ENCODE results near the gene WDR70. TPM values are rescaled to one million over a fixed set of nuclear protein-coding genes. Genes with fewer than 3 reads are reported as not detected.

Gene WDR70
- total RNA-seq, 1 experiment from 2014 or later, result 40.2 TPM

DNA sequence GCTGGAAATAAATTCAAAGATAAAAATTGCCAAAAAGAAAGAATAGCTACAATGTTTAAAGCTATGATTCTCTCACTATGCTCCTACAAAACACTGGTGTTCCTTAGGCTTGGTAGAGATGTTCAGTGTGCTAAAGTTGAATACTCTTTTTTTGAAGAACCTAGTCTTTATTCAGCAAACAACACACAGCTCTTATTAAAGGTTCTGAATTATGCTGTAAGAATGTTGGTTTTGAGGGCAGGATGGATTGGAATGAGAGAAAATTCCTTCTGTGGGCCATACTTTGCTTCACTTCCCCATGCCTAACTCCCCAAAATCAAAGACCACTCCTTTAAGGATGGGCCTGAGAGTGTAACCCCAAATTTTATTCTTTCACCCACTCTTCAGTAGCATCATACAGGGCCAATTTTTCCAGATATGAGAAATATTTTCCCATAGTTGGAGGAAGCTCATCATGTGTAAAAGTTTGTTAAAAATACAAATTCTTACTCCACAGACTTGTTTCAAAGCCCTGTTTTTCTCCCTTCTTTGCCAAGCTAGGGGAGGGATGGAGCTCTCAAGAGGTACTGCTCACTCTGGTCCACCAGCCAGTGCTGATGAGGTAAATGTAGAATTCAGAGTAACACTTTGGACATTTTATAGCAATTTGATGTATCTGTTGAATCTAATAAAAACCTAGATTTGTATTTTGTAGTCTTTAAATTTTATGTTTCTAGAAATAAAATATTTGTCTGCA, 361.4 kb downstream of the WDR70 start:
- CTCF ChIA-PET, result no interaction called here
- intact Hi-C loops (cut with micrococcal nuclease; ENCODE audit: unreplicated experiment), result no loop called here
- no TSS peak for BruUV-seq (replicated peaks)
- TF ChIP-seq, protein P1, sequence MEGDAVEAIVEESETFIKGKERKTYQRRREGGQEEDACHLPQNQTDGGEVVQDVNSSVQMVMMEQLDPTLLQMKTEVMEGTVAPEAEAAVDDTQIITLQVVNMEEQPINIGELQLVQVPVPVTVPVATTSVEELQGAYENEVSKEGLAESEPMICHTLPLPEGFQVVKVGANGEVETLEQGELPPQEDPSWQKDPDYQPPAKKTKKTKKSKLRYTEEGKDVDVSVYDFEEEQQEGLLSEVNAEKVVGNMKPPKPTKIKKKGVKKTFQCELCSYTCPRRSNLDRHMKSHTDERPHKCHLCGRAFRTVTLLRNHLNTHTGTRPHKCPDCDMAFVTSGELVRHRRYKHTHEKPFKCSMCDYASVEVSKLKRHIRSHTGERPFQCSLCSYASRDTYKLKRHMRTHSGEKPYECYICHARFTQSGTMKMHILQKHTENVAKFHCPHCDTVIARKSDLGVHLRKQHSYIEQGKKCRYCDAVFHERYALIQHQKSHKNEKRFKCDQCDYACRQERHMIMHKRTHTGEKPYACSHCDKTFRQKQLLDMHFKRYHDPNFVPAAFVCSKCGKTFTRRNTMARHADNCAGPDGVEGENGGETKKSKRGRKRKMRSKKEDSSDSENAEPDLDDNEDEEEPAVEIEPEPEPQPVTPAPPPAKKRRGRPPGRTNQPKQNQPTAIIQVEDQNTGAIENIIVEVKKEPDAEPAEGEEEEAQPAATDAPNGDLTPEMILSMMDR (IDR thresholded peaks at IDR 0.05; ENCODE audit: insufficient read depth in 1 of 2, low read depth in 1 of 2, low read length in 1 of 2, severe bottlenecking in 1 of 2, unreplicated experiment in 1 of 2), result no peak
- Mint-ChIP-seq H3K9me3 (ENCODE audit: unreplicated experiment) (peaks cover 18% of the 10 kb centered on the region), H3K4me3 (ENCODE audit: unreplicated experiment) (no peak overlapping the region), H3K27ac (ENCODE audit: unreplicated experiment) (no peak overlapping the region), H3K4me1 (ENCODE audit: low read depth, unreplicated experiment) (peaks cover 6% of the 10 kb centered on the region), H3K36me3 (ENCODE audit: insufficient read depth, unreplicated experiment) (peaks cover 11% of the 10 kb centered on the region), H3K27me3 (ENCODE audit: insufficient read depth, unreplicated experiment) (no peaks in the 10 kb centered on the region)
- no peaks in the 10 kb centered on the region for H3K4me1 ChIP-seq
- H3K27me3 ChIP-seq (replicated peaks; ENCODE audit: control insufficient read depth, insufficient read depth, low read length), result no peaks in the 10 kb centered on the region
- H3K4me3 ChIP-seq (ENCODE audit: low read depth, low read length), result no peak overlapping the region
- DNase-seq, result no peak
- H3K36me3 ChIP-seq (ENCODE audit: control insufficient read depth, insufficient read depth, low read length), result no peaks in the 10 kb centered on the region; the same call in 1 of the 2 replicates
- POLR2A ChIA-PET, result no interaction called here
- no peaks in the 10 kb centered on the region for H3K9me3 ChIP-seq

DNA sequence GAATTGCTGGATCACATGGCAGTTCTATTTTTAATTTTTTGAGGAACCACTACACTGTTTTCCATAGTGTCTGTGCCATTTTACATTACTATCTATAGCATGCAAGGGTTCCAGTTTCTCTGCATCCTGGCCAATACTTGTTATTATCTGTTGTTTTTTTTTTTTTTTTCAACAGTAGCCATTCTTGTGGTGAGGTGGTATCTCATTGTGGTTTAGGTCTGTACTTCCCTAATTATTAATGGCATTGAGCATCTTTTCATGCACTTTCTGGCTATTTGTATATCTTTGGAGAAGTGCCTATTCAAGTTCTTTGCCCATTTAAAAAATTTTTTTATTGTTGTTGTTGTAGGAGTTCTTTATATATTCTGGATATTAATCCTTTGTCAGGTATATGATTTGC, 363.0 kb downstream of the WDR70 start:
- BruUV-seq (replicated peaks), result no TSS peak
- Histone ChIP-seq H3K9me3 (no peaks in the 10 kb centered on the region), H3K27me3 (replicated peaks; ENCODE audit: control insufficient read depth, insufficient read depth, low read length) (no peaks in the 10 kb centered on the region), H3K4me1 (no peaks in the 10 kb centered on the region), H3K4me3 (ENCODE audit: low read depth, low read length) (no peak overlapping the region), H3K36me3 (ENCODE audit: control insufficient read depth, insufficient read depth, low read length) (no peaks in the 10 kb centered on the region; the same call in 1 of the 2 replicates)
- no peak for DNase-seq
- Mint-ChIP-seq H3K36me3 (ENCODE audit: insufficient read depth, unreplicated experiment) (peaks cover 11% of the 10 kb centered on the region), H3K27ac (ENCODE audit: unreplicated experiment) (no peak overlapping the region), H3K27me3 (ENCODE audit: insufficient read depth, unreplicated experiment) (no peaks in the 10 kb centered on the region), H3K9me3 (ENCODE audit: unreplicated experiment) (peaks cover 32% of the 10 kb centered on the region), H3K4me3 (ENCODE audit: unreplicated experiment) (no peak overlapping the region), H3K4me1 (ENCODE audit: low read depth, unreplicated experiment) (peaks cover 6% of the 10 kb centered on the region)
- TF ChIP-seq, protein P1 (IDR thresholded peaks at IDR 0.05; ENCODE audit: insufficient read depth in 1 of 2, low read depth in 1 of 2, low read length in 1 of 2, severe bottlenecking in 1 of 2, unreplicated experiment in 1 of 2), result no peak
- intact Hi-C loops (cut with micrococcal nuclease; ENCODE audit: unreplicated experiment), result no loop called here
- POLR2A ChIA-PET, result no interaction called here
- CTCF ChIA-PET, result no interaction called here

GRCh38 chr5:37751227-37751626, 372.1 kb downstream of the WDR70 start:
- Histone ChIP-seq H3K27me3 (replicated peaks; ENCODE audit: control insufficient read depth, insufficient read depth, low read length) (no peaks in the 10 kb centered on the region), H3K4me1 (no peaks in the 10 kb centered on the region; the same call in 1 of the 2 replicates), H3K9me3 (no peaks in the 10 kb centered on the region), H3K36me3 (ENCODE audit: control insufficient read depth, insufficient read depth, low read length) (no peaks in the 10 kb centered on the region), H3K4me3 (ENCODE audit: low read depth, low read length) (no peak overlapping the region)
- intact Hi-C loops (cut with micrococcal nuclease; ENCODE audit: unreplicated experiment), result no loop called here
- H3K4me1 Mint-ChIP-seq (ENCODE audit: low read depth, unreplicated experiment), result no peaks in the 10 kb centered on the region
- H3K27ac Mint-ChIP-seq (ENCODE audit: unreplicated experiment), result no peak overlapping the region
- peaks cover 12% of the 10 kb centered on the region for H3K36me3 Mint-ChIP-seq (ENCODE audit: insufficient read depth, unreplicated experiment)
- no peak for DNase-seq
- no TSS peak for BruUV-seq (replicated peaks)
- TF ChIP-seq, protein P1 (IDR thresholded peaks at IDR 0.05; ENCODE audit: insufficient read depth in 1 of 2, low read depth in 1 of 2, low read length in 1 of 2, severe bottlenecking in 1 of 2, unreplicated experiment in 1 of 2), result no peak
- peaks cover 7% of the 10 kb centered on the region for H3K9me3 Mint-ChIP-seq (ENCODE audit: unreplicated experiment)
- H3K4me3 Mint-ChIP-seq (ENCODE audit: unreplicated experiment), result no peak overlapping the region
- ChIA-PET CTCF (no interaction called here), POLR2A (no interaction called here)
- H3K27me3 Mint-ChIP-seq (ENCODE audit: insufficient read depth, unreplicated experiment), result no peaks in the 10 kb centered on the region
